Large intestine (tissue), 3 donors: ENCODE data around the gene NFATC3. TPM values are rescaled to one million over a fixed set of nuclear protein-coding genes. Genes with fewer than 3 reads are reported as not detected.
A peak's percentile ranks its signal among the peaks of the same experiment; 100 is the strongest.
"Not testable (repeated sequence)": the region's sequence is repeated elsewhere in the genome, so short reads cannot be mapped to it uniquely, and the experiment has no call there.

Experiments used
- DNase-seq, 2 donors: peaks; one replicate each; pipeline versions ENCODE4 v3.0.0 to v3.0.0-alpha.2; 2013
- H3K27ac ChIP-seq: one replicate; pipeline ENCODE4 v1.5.1; 2013; ENCODE audit warnings: low read length
- H3K27me3 ChIP-seq: 2 replicates; pipeline ENCODE4 v1.6.1; 2013; ENCODE audit warnings: low read length; ENCODE audit not compliant: control insufficient read depth, insufficient read depth
- H3K36me3 ChIP-seq: 2 replicates; pipeline ENCODE4 v1.6.1; 2013; ENCODE audit warnings: low read length; ENCODE audit not compliant: control insufficient read depth, insufficient read depth
- H3K4me1 ChIP-seq: one replicate; pipeline ENCODE4 v1.6.1; 2013; ENCODE audit warnings: low read length; ENCODE audit not compliant: control insufficient read depth, insufficient read depth
- H3K4me3 ChIP-seq: one replicate; pipeline ENCODE4 v1.5.1; 2013; ENCODE audit warnings: low read length
- H3K9me3 ChIP-seq: one replicate; pipeline ENCODE4 v1.6.1; 2013; ENCODE audit warnings: mild to moderate bottlenecking, low read depth, low read length, moderate library complexity; ENCODE audit not compliant: control insufficient read depth
- WGBS: methylation state at CpG from one replicate; pipeline ENCODE4 v1.1.5; 2013; ENCODE audit warnings: low lambda C conversion rate; ENCODE audit not compliant: insufficient coverage; 5-methylcytosine and 5-hydroxymethylcytosine counted together
- polyA plus RNA-seq: library from polyadenylated mRNA; unstranded; fragments of 120-200 nt; gene quantifications from one replicate; pipeline ENCODE4 v1.2.1, GENCODE V29; 2013

NFATC3 gene
- polyA plus RNA-seq, 1 donor, result 22.0 TPM

DNA sequence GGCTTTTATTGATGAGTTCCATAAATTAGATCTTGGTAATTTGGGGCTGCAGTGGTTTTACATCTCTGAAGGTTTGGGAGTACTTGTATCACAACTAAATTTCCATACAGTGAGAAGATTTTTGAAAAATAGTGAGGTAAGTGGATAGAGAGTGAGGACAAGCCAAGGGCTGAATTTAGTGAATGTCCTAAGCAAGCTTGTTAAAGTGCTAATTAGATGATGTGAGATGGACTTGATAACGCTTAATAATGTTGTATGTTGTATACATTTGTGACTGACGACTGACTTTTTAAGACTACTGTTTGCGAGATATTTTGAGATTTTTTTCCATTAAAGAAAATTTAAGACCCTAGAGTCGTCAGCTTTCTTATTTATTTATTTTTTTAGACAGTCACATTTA lies 3.9 kb downstream of the NFATC3 start:
- Histone ChIP-seq H3K4me3 (no peak overlapping the region), H3K27ac (no peak overlapping the region), H3K36me3 (no peaks in the 10 kb centered on the region), H3K4me1 (peaks cover 18% of the 10 kb centered on the region), H3K27me3 (no peaks in the 10 kb centered on the region), H3K9me3 (no peaks in the 10 kb centered on the region)
- 75% methylated on average over 2 of the region's 4 CpGs for WGBS
- DNase-seq, result no peak

- no CpG with 5 or more reads among the region's 3 CpGs for WGBS
- Histone ChIP-seq H3K9me3 (no peaks in the 10 kb centered on the region), H3K36me3 (no peaks in the 10 kb centered on the region), H3K4me3 (no peak overlapping the region), H3K27ac (no peak overlapping the region), H3K27me3 (no peaks in the 10 kb centered on the region), H3K4me1 (peaks cover 14% of the 10 kb centered on the region)
- DNase-seq, result no peak
These were observed 5.0 kb downstream of the NFATC3 start for GRCh38 chr16:68090130-68090529.

DNA sequence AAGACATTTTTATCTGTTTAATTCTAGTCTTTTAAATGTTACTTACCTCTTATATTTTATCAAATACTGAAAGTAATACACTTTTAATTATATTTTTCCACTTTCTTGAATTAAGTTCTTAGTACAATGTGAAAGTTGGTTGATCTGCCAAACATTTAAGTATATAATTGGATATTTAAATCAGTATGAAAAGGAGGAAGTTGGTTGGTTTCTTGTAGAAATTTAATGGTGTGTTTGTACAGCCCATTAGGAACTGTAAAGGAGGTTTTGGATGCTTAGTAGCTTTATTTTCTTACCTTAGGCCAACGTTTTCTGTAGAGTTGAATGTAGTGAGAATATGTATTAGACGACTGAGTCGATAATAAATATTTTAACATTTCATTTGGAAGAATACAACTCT lies 5.4 kb downstream of the NFATC3 start:
- no CpG with 5 or more reads among the region's 3 CpGs for WGBS
- H3K36me3 ChIP-seq, result no peaks in the 10 kb centered on the region
- no peaks in the 10 kb centered on the region for H3K27me3 ChIP-seq
- peaks cover 14% of the 10 kb centered on the region for H3K4me1 ChIP-seq
- no peaks in the 10 kb centered on the region for H3K9me3 ChIP-seq
- DNase-seq, result no peak
- no peak overlapping the region for H3K27ac ChIP-seq
- H3K4me3 ChIP-seq, result no peak overlapping the region

DNA sequence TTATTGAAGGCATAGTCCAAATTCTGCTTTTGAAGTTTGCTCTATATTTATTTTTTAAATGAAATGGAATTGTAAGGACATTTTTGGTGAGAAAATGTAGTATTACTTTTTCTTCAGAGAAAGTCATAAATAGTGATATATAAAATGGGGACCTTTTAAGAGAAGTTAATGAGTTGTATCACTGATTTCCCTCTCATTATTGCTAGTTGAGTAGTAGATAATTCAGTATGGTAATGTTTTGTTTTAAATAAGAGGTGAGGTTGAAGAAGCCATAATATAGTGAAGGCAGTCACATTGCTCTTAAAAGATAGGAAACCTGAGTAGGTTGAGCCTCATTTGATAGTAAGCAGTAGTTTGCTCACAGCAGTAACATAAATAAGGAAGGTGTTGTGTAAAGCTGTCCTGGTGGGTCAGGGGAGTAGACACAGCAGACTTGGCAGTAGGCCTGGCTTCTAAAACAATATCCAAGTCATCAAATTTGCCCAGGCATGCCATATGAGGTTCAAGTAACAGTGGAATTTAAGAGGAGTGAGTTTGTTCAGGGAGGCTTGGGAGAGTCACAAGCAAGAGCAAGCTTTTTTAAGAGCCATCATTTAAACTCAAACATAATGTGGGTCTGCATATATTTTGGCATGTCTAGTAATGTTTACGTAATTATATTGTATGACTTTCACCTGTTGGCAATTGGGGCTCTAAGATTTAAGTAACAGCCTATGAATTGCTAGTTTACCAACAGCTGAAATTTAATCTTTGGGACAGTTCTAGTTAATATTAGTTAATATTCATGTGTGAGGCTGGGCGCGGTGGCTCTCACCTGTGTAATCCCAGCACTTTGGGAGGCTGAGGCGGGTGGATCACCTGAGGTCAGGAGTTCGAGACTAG lies 6.5 kb downstream of the NFATC3 start:
- peaks cover 14% of the 10 kb centered on the region for H3K4me1 ChIP-seq
- no peak overlapping the region for H3K4me3 ChIP-seq
- no peak overlapping the region for H3K27ac ChIP-seq
- 100% methylated on average over 2 of the region's 5 CpGs for WGBS
- H3K36me3 ChIP-seq, result no peaks in the 10 kb centered on the region
- H3K9me3 ChIP-seq, result no peaks in the 10 kb centered on the region
- DNase-seq, result peak in 1 of 2 donors; percentile 22
- no peaks in the 10 kb centered on the region for H3K27me3 ChIP-seq

DNA sequence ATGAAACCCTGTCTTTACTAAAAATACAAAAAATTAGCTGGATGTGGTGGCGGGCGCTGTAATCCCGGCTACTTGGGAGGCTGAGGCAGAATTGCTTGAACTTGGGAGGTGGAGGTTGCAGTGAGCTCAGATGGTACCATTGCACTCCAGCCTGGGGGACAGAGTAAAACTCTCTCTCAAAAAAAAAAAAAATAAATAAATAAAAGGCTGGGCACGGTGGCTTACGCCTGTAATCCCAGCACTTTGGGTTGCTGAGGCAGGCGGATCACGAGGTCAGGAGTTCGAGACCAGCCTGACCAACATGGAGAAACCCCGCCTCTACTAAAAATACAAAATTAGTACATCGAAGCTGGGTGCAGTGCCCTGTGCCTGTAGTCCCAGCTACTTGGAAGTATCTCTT lies 7.1 kb downstream of the NFATC3 start:
- H3K4me3 ChIP-seq, H3K9me3 ChIP-seq, DNase-seq, H3K27ac ChIP-seq, H3K36me3 ChIP-seq, H3K27me3 ChIP-seq: not testable (repeated sequence)
- no CpG with 5 or more reads among the region's 10 CpGs for WGBS
- H3K4me1 ChIP-seq, result peaks cover 14% of the 10 kb centered on the region

GRCh38 chr16:68093816-68094613 lies 8.8 kb downstream of the NFATC3 start:
- Histone ChIP-seq H3K27ac (no peak overlapping the region), H3K27me3 (no peaks in the 10 kb centered on the region), H3K9me3 (no peaks in the 10 kb centered on the region), H3K4me3 (no peak overlapping the region), H3K4me1 (peaks cover 11% of the 10 kb centered on the region), H3K36me3 (no peaks in the 10 kb centered on the region)
- 73% methylated on average over 2 of the region's 5 CpGs for WGBS
- no peak for DNase-seq

DNA sequence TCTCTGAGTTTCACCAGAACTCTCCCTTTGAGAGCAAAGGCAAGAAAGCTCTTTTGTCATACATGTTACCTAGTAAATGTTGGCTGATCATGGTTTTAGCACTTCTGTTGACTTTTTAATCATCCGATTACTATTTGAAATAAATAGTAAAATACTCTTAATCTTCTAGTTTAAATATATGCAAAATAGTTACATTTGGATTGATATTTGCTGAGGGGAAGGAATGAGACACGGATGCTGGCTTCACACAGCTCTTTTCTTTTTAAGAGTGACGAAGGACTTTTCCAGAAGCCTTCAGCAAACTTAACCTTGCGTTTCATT lies 9.4 kb downstream of the NFATC3 start:
- Histone ChIP-seq H3K4me1 (peaks cover 11% of the 10 kb centered on the region), H3K27ac (no peak overlapping the region), H3K9me3 (no peaks in the 10 kb centered on the region), H3K27me3 (no peaks in the 10 kb centered on the region), H3K4me3 (no peak overlapping the region), H3K36me3 (no peaks in the 10 kb centered on the region)
- no peak for DNase-seq
- WGBS, result 100% methylated on average over 1 of the region's 4 CpGs

DNA sequence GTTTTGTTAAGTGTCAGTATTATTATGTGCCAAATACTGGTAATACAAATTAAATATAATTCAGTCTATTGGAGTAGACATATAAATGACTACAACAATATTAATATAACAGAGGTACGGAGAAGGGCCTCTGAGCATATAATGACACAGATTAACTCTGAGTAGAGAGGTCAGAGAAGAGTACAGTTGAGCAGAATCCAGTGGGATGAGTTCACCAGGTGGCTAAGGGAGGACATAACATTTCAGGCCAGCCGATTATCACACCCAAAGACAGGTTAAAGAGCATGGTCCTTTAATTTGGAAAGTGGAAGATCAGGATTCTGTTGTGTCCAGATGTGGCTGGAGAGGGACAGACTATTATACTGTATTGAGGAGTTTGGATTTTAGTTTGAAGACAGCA lies 11.3 kb downstream of the NFATC3 start:
- no peaks in the 10 kb centered on the region for H3K9me3 ChIP-seq
- peak overlapping the region; percentile 61 for H3K27ac ChIP-seq
- peaks cover 6% of the 10 kb centered on the region for H3K4me1 ChIP-seq
- H3K36me3 ChIP-seq, result no peaks in the 10 kb centered on the region
- no peaks in the 10 kb centered on the region for H3K27me3 ChIP-seq
- no CpG with 5 or more reads among the region's 2 CpGs for WGBS
- DNase-seq, result no peak
- H3K4me3 ChIP-seq, result no peak overlapping the region

- DNase-seq, result peak; percentile 47 to 78
- Histone ChIP-seq H3K27me3 (no peaks in the 10 kb centered on the region), H3K4me3 (no peak overlapping the region), H3K9me3 (no peaks in the 10 kb centered on the region), H3K36me3 (no peaks in the 10 kb centered on the region), H3K27ac (peak overlapping the region; percentile 81), H3K4me1 (no peaks in the 10 kb centered on the region)
These were observed 11.9 kb downstream of the NFATC3 start for GRCh38 chr16:68097088-68097487.

- Histone ChIP-seq H3K9me3 (no peaks in the 10 kb centered on the region), H3K4me3 (no peak overlapping the region), H3K36me3 (no peaks in the 10 kb centered on the region), H3K27ac (peak overlapping the region; percentile 81), H3K4me1 (no peaks in the 10 kb centered on the region), H3K27me3 (no peaks in the 10 kb centered on the region)
- WGBS, result 100% methylated on average over 1 of the region's 3 CpGs
- DNase-seq, result no peak
These were observed 12.7 kb downstream of the NFATC3 start for GRCh38 chr16:68097895-68098294.
